HepG2 (cell line): ENCODE data around the gene SLC44A5. TPM values are rescaled to one million over a fixed set of nuclear protein-coding genes. Genes with fewer than 3 reads are reported as not detected.

Experiments used
- PAWR ChIP-seq: sonication (generic); formaldehyde crosslinking; IDR thresholded peaks from 2 replicates; pipeline ENCODE4 v1.4.0; 2020; ENCODE audit warnings: missing genetic modification reagents, mild to moderate bottlenecking, borderline replicate concordance
- SOX13 ChIP-seq, 3 experiments: fragments of 450-650 bp in 1 of 3; sonication (generic) in 1 of 3; formaldehyde crosslinking in 1 of 3; IDR thresholded peaks in 2 of 3; conservative IDR thresholded peaks in 1 of 3; 2 replicates each; pipeline versions ENCODE4 v1.5.0 to v1.6.1; 2016 to 2020; ENCODE audit warnings: antibody characterized with exemption in 1 of 3, mild to moderate bottlenecking in 1 of 3, missing compliant biosample characterization in 1 of 3, missing genetic modification reagents in 1 of 3, moderate library complexity in 1 of 3
- ZSCAN20 ChIP-seq: sonication (generic); formaldehyde crosslinking; IDR thresholded peaks from 2 replicates; pipeline ENCODE4 v1.4.0; 2020; ENCODE audit warnings: missing genetic modification reagents, mild to moderate bottlenecking, borderline replicate concordance
- polyA plus RNA-seq, 8 experiments: library from polyadenylated mRNA; depleted of rRNA in 3 of 8; stranded (reverse) in 7 of 8; unstranded in 1 of 8; fragments of >200 nt; fragmentation: Illumina TruSeq in 4 of 8; extraction: Trizol in 4 of 8; gene quantifications; 2 replicates each; pipeline versions ENCODE4 v1.2.1 to v1.2.3, GENCODE V29; 2011 to 2016; ENCODE audit warnings: low read depth in 4 of 8, missing spikeins in 1 of 8, mixed read lengths in 1 of 8; ENCODE audit not compliant: insufficient read depth in 1 of 8
- total RNA-seq, 5 experiments: library from RNA; depleted of rRNA; stranded (reverse); fragments of >200 nt; fragmentation: Illumina TruSeq; extraction: Trizol; gene quantifications; 2 replicates each; pipeline ENCODE4 v1.2.3, GENCODE V29; 2016; ENCODE audit warnings: low read depth in 1 of 5
- TF ChIP-seq, protein P1 (sequence below): sonication (generic); formaldehyde crosslinking; IDR thresholded peaks from 2 replicates; pipeline ENCODE4 v1.4.0; 2020; ENCODE audit warnings: missing genetic modification reagents, borderline replicate concordance
- TF ChIP-seq, protein P2 (sequence below): sonication (generic); formaldehyde crosslinking; IDR thresholded peaks from 2 replicates; pipeline ENCODE4 v1.5.0; 2020; ENCODE audit warnings: mild to moderate bottlenecking, missing genetic modification reagents, borderline replicate concordance

The SLC44A5 gene
- total and polyA plus RNA-seq, 2 of the 13 experiments (the other 11 are each of a cell fraction or from before 2014, with no cell fraction given): 8.0 to 16.0 TPM

- TF ChIP-seq, protein P1, sequence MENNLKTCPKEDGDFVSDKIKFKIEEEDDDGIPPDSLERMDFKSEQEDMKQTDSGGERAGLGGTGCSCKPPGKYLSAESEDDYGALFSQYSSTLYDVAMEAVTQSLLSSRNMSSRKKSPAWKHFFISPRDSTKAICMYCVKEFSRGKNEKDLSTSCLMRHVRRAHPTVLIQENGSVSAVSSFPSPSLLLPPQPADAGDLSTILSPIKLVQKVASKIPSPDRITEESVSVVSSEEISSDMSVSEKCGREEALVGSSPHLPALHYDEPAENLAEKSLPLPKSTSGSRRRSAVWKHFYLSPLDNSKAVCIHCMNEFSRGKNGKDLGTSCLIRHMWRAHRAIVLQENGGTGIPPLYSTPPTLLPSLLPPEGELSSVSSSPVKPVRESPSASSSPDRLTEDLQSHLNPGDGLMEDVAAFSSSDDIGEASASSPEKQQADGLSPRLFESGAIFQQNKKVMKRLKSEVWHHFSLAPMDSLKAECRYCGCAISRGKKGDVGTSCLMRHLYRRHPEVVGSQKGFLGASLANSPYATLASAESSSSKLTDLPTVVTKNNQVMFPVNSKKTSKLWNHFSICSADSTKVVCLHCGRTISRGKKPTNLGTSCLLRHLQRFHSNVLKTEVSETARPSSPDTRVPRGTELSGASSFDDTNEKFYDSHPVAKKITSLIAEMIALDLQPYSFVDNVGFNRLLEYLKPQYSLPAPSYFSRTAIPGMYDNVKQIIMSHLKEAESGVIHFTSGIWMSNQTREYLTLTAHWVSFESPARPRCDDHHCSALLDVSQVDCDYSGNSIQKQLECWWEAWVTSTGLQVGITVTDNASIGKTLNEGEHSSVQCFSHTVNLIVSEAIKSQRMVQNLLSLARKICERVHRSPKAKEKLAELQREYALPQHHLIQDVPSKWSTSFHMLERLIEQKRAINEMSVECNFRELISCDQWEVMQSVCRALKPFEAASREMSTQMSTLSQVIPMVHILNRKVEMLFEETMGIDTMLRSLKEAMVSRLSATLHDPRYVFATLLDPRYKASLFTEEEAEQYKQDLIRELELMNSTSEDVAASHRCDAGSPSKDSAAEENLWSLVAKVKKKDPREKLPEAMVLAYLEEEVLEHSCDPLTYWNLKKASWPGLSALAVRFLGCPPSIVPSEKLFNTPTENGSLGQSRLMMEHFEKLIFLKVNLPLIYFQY (CRISPR knock-in tag): no peak
- TF ChIP-seq SOX13 (IDR thresholded peaks at IDR 0.05) (no peak), SOX13 (CRISPR knock-in tag; conservative IDR thresholded peaks at IDR 0.05 in 1 of 2, IDR thresholded peaks at IDR 0.05 in 1 of 2) (no peak), PAWR (CRISPR knock-in tag) (no peak), ZSCAN20 (CRISPR knock-in tag) (no peak)
- TF ChIP-seq, protein P2, sequence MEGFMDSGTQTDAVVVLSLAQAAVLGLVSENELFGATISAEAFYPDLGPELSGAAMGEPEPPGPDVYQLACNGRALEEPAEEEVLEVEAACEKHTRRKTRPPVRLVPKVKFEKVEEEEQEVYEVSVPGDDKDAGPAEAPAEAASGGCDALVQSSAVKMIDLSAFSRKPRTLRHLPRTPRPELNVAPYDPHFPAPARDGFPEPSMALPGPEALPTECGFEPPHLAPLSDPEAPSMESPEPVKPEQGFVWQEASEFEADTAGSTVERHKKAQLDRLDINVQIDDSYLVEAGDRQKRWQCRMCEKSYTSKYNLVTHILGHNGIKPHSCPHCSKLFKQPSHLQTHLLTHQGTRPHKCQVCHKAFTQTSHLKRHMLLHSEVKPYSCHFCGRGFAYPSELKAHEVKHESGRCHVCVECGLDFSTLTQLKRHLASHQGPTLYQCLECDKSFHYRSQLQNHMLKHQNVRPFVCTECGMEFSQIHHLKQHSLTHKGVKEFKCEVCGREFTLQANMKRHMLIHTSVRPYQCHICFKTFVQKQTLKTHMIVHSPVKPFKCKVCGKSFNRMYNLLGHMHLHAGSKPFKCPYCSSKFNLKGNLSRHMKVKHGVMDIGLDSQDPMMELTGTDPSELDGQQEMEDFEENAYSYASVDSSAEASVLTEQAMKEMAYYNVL (CRISPR knock-in tag): no peak
Measured at GRCh38 chr1:75475696-75476095, 135.2 kb downstream of the SLC44A5 start (continued).
